ENCODE measurements around the gene ECHS1. TPM values are rescaled to one million over a fixed set of nuclear protein-coding genes. Genes with fewer than 3 reads are reported as not detected.
"Not testable (repeated sequence)": the region's sequence is repeated elsewhere in the genome, so short reads cannot be mapped to it uniquely, and the experiment has no call there.

Gene ECHS1
- total and polyA plus RNA-seq, 8 donors: 5.3 to 103 (median 69.2) TPM

DNA sequence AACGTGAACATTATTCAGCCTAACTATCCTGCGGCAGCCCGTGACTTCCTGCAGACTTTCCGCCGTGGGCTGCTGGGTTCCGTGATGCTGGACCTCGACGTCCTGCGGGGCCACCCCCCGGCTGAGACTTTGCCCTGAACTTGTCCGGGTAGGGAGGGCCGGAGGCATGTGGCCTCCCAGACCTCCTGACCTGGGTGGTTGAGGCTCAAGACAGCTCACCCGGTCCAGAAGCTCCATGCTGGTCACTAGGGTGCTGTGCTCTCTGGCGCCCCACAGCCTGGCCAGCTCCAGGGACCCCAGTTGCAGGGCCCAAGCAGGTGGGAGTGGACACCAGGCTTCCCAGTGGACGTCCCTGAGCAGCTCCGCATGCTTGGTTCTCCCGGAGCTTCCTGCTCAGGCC lies 46.9 kb upstream of the ECHS1 start:
- H3K27ac ChIP-seq: no peak overlapping the region
- no peak for TF ChIP-seq EP300 (IDR thresholded peaks at IDR 0.05)
- TF ChIP-seq, protein P1, sequence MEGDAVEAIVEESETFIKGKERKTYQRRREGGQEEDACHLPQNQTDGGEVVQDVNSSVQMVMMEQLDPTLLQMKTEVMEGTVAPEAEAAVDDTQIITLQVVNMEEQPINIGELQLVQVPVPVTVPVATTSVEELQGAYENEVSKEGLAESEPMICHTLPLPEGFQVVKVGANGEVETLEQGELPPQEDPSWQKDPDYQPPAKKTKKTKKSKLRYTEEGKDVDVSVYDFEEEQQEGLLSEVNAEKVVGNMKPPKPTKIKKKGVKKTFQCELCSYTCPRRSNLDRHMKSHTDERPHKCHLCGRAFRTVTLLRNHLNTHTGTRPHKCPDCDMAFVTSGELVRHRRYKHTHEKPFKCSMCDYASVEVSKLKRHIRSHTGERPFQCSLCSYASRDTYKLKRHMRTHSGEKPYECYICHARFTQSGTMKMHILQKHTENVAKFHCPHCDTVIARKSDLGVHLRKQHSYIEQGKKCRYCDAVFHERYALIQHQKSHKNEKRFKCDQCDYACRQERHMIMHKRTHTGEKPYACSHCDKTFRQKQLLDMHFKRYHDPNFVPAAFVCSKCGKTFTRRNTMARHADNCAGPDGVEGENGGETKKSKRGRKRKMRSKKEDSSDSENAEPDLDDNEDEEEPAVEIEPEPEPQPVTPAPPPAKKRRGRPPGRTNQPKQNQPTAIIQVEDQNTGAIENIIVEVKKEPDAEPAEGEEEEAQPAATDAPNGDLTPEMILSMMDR (IDR thresholded peaks at IDR 0.05): no peak
- TF ChIP-seq POLR2AphosphoS5 (IDR thresholded peaks at IDR 0.05): no peak
- TF ChIP-seq POLR2A (IDR thresholded peaks at IDR 0.05): no peak
- 91 to 97% (median 92%) methylated on average over 13 to 17 of the region's 17 CpGs for WGBS, 5 donors
- H3K9me3 ChIP-seq: no peaks in the 10 kb centered on the region
- H3K27me3 ChIP-seq: peaks cover 0 to 41% (median 14%) of the 10 kb centered on the region in 3 donors
- no peak for DNase-seq
- intact Hi-C loops (cut with DNase I; ENCODE audit: low total_unique reads): no loop called here
- H3K4me3 ChIP-seq: no peak overlapping the region
- peaks cover 7 to 11% (median 10%) of the 10 kb centered on the region in 4 donors for H3K4me1 ChIP-seq
- peaks cover 24 to 51% (median 49%) of the 10 kb centered on the region in 4 donors for H3K36me3 ChIP-seq

DNA sequence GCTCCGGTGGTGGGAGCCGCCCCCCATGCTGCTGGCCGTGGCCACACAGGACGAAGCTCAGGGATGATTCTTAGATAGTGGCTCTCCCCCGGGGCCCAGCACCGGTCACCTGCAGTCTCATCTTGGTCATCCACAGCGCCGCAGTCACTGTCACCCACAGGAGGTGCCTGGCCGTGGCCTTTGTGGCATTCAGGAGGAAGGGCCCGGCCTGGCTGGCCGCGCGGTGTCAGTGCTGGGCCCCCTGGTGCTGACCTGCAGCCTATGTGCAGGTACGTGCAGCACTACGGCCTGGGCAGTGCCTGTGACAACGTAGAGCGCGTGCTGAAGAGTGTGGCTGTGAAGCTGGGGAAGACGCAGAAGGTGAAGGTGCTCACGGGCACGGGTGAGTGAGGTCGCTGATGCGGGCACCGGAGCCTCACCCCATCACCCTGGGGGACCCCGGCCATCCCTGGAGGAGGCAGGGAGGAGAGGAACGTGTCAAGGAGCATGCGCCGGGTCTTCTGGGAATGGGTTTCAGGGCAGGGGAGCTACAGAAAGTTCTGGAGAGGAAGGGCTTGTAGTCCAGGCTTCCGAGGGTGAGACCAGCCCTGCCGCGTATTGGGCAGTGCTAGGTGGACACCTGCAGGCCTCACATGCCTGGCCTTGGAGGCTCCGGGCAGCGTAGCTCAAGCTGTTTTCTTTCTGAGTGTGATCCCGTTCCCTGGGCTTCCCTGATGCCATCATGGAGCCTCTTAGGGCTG lies 46.2 kb upstream of the ECHS1 start:
- DNase-seq: no peak
- peaks cover 7 to 11% (median 10%) of the 10 kb centered on the region in 4 donors for H3K4me1 ChIP-seq
- no peaks in the 10 kb centered on the region for H3K9me3 ChIP-seq
- peaks cover 24 to 56% (median 55%) of the 10 kb centered on the region in 4 donors for H3K36me3 ChIP-seq
- intact Hi-C loops (cut with DNase I; ENCODE audit: low total_unique reads): no loop called here
- H3K27ac ChIP-seq: no peak overlapping the region
- WGBS, 5 donors: 91 to 96% (median 94%) methylated on average over 31 to 34 of the region's 34 CpGs
- peaks cover 0 to 35% (median 14%) of the 10 kb centered on the region in 3 donors for H3K27me3 ChIP-seq
- H3K4me3 ChIP-seq: no peak overlapping the region
- TF ChIP-seq POLR2AphosphoS5 (IDR thresholded peaks at IDR 0.05) (no peak), POLR2A (IDR thresholded peaks at IDR 0.05) (no peak), EP300 (IDR thresholded peaks at IDR 0.05) (no peak)
- TF ChIP-seq, protein P1 (IDR thresholded peaks at IDR 0.05): no peak

DNA sequence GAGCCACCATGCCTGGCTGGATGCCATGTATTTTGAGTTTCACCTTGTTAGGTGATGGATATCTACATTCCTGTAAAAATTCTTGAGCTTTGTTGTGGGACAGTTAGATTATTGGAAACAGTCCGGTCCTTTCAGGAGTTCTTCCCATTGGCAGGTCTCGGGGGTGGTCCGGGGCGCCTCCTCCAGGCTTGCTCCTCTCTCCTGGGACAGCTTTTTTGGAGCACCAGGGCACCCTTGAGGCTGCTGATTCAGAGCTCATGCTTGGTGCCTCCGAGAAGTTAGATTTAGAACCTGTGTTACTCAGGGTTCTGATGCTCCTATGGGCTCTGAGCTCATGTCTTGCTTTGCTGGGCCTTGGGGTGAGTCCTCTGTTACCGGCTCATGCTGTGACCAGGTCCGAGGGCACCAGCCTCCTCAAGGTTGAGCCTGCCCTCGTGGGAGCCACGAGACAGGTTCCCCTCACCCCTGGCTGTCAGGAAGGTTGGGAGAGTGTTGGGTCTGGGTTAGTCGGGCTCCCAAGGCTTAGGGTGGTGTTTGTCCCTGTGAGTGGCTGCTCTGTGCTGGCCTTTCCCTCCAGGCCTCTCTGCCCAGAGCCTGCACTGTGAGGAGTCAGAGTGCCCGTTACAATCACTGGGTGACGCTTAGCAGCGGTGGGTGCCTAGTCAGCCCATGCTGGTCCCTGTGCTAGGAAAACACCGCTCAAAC lies 45.3 kb upstream of the ECHS1 start:
- 95 to 99% (median 97%) methylated on average over 12 to 14 of the region's 14 CpGs for WGBS, 5 donors
- DNase-seq: no peak
- intact Hi-C loops (cut with DNase I; ENCODE audit: low total_unique reads): no loop called here
- Histone ChIP-seq H3K27me3 (peaks cover 0 to 31% (median 12%) of the 10 kb centered on the region in 3 donors), H3K9me3 (no peaks in the 10 kb centered on the region), H3K36me3 (peaks cover 24 to 62% (median 61%) of the 10 kb centered on the region in 4 donors), H3K4me3 (no peak overlapping the region), H3K4me1 (peaks cover 7 to 9% (median 8%) of the 10 kb centered on the region in 4 donors), H3K27ac (no peak overlapping the region)
- TF ChIP-seq POLR2A (IDR thresholded peaks at IDR 0.05) (no peak), EP300 (IDR thresholded peaks at IDR 0.05) (no peak), POLR2AphosphoS5 (IDR thresholded peaks at IDR 0.05) (no peak)
- TF ChIP-seq, protein P1 (IDR thresholded peaks at IDR 0.05): no peak

DNA sequence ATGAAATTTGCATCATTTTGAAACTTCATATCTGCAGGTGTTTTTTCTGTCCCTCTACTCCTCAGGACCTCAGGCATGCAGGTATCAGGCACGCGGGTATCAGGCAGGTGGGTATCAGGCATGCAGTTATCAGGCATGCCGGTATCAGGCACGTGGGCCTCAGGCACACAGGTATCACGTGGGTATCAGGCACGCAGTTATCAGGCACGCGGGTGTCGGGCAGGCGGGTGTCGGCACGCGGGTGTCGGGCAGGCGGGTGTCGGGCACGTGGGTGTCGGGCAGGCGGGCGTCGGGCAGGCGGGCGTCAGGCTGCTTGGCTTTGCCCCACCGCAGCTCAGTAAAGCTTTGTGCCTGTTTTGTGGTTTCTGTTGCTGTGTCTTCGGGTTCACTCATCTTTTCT lies 42.6 kb upstream of the ECHS1 start:
- no peak for DNase-seq
- no peak overlapping the region for H3K27ac ChIP-seq
- H3K4me3 ChIP-seq: no peak overlapping the region
- intact Hi-C loops (cut with DNase I; ENCODE audit: low total_unique reads): no loop called here
- TF ChIP-seq EP300 (IDR thresholded peaks at IDR 0.05) (no peak), POLR2AphosphoS5 (IDR thresholded peaks at IDR 0.05) (no peak), POLR2A (IDR thresholded peaks at IDR 0.05) (no peak)
- TF ChIP-seq, protein P1 (IDR thresholded peaks at IDR 0.05): no peak
- peaks cover 0 to 20% (median 13%) of the 10 kb centered on the region in 4 donors for H3K9me3 ChIP-seq
- peaks cover 28 to 82% (median 80%) of the 10 kb centered on the region in 4 donors for H3K36me3 ChIP-seq
- H3K27me3 ChIP-seq: peaks cover 0 to 6% (median 0%) of the 10 kb centered on the region in 3 donors
- 93 to 96% (median 94%) methylated on average over 25 of the region's 25 CpGs for WGBS, 5 donors
- H3K4me1 ChIP-seq: no peaks in the 10 kb centered on the region

DNA sequence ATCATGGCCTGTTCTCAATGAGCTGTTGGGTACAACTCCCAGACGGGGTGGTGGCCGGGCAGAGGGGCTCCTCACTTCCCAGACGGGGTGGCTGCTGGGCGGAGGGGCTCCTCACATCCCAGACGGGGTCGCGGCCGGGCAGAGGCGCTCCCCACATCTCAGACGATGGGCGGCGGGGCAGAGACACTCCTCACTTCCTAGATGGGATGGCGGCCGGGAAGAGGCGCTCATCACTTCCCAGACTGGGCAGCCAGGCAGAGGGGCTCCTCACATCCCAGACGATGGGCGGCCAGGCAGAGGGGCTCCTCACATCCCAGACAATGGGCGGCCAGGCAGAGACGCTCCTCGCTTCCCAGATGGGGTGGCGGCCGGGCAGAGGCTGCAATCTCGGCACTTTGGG lies 41.2 kb upstream of the ECHS1 start:
- H3K4me1 ChIP-seq; H3K27ac ChIP-seq; DNase-seq; H3K27me3 ChIP-seq; H3K4me3 ChIP-seq; intact Hi-C loops (cut with DNase I; ENCODE audit: low total_unique reads): not testable (repeated sequence)
- peaks cover 0 to 26% (median 16%) of the 10 kb centered on the region in 4 donors for H3K9me3 ChIP-seq
- H3K36me3 ChIP-seq: peaks cover 30 to 82% (median 80%) of the 10 kb centered on the region in 4 donors
- WGBS, 5 donors: 96 to 99% (median 97%) methylated on average over 18 to 23 of the region's 23 CpGs

Data from stomach (tissue), 9 donors.